Uterus (tissue), 4 donors: ENCODE results near the gene KIN. TPM values are rescaled to one million over a fixed set of nuclear protein-coding genes. Genes with fewer than 3 reads are reported as not detected.

ENCODE experiments used
- DNase-seq, 2 donors: peaks; one replicate each; pipeline ENCODE4 v3.0.0-alpha.2; 2019 to 2020
- H3K27ac ChIP-seq, 2 donors: fragments of 200-600 bp; sonication (generic); 1 replicate in 1 of 2; 2 replicates in 1 of 2; pipeline ENCODE4 v1.5.1; 2016 to 2018
- H3K27me3 ChIP-seq, 2 donors: fragments of 200-600 bp; sonication (generic); one replicate each; pipeline ENCODE4 v1.5.1; 2018 to 2019; ENCODE audit warnings: control low read depth in 1 of 2
- H3K36me3 ChIP-seq, 2 donors: fragments of 200-600 bp; sonication (generic); one replicate each; pipeline ENCODE4 v1.5.1; 2019; ENCODE audit warnings: control low read depth in 1 of 2
- H3K4me1 ChIP-seq, 2 donors: fragments of 200-600 bp; sonication (generic); one replicate each; pipeline ENCODE4 v1.5.1; 2018 to 2019; ENCODE audit warnings: control low read depth in 1 of 2
- H3K4me3 ChIP-seq, 2 donors: fragments of 200-600 bp; sonication (generic); 1 replicate in 1 of 2; 2 replicates in 1 of 2; pipeline ENCODE4 v1.5.1; 2018 to 2019; ENCODE audit warnings: mild to moderate bottlenecking in 1 of 2
- H3K9me3 ChIP-seq, 2 donors: fragments of 200-600 bp; sonication (generic); one replicate each; pipeline ENCODE4 v1.5.1; 2019; ENCODE audit warnings: control low read depth in 1 of 2
- CTCF ChIP-seq, 4 experiments: fragments of 200-600 bp in 2 of 4; fragments of 450-650 bp in 2 of 4; sonication (generic) in 2 of 4; IDR thresholded peaks; one replicate each; pipeline ENCODE4 v1.5.1; 2016 to 2019; ENCODE audit warnings: antibody characterized with exemption in 4 of 4, mild to moderate bottlenecking in 2 of 4, moderate library complexity in 1 of 4
- POLR2A ChIP-seq, 2 donors: fragments of 450-650 bp; IDR thresholded peaks; one replicate each; pipeline ENCODE4 v1.6.1; 2016; ENCODE audit warnings: antibody characterized with exemption in 2 of 2, mild to moderate bottlenecking in 1 of 2, moderate library complexity in 1 of 2
- intact Hi-C: fragments of 100-400 bp; cut with DNase I; formaldehyde crosslinking; loops from one replicate; pipeline ENCODE4 v1.15.1; 2023; ENCODE audit warnings: low total_unique reads
- total RNA-seq, 4 donors: library from RNA; depleted of rRNA in 3 of 4; stranded (reverse); fragments of >200 nt in 3 of 4; gene quantifications; one replicate each; pipeline versions ENCODE4 v1.1.0 to v1.2.4, GENCODE V29; 2014 to 2023
- donor health status: DM: yes; HTN: yes; CAD: no.

The KIN gene, protein sequence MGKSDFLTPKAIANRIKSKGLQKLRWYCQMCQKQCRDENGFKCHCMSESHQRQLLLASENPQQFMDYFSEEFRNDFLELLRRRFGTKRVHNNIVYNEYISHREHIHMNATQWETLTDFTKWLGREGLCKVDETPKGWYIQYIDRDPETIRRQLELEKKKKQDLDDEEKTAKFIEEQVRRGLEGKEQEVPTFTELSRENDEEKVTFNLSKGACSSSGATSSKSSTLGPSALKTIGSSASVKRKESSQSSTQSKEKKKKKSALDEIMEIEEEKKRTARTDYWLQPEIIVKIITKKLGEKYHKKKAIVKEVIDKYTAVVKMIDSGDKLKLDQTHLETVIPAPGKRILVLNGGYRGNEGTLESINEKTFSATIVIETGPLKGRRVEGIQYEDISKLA
- total RNA-seq: 10 to 100 TPM in 3 of 4 donors, 1 to 10 TPM in 1; 7.4 to 72.0 (median 14.5) TPM

DNA sequence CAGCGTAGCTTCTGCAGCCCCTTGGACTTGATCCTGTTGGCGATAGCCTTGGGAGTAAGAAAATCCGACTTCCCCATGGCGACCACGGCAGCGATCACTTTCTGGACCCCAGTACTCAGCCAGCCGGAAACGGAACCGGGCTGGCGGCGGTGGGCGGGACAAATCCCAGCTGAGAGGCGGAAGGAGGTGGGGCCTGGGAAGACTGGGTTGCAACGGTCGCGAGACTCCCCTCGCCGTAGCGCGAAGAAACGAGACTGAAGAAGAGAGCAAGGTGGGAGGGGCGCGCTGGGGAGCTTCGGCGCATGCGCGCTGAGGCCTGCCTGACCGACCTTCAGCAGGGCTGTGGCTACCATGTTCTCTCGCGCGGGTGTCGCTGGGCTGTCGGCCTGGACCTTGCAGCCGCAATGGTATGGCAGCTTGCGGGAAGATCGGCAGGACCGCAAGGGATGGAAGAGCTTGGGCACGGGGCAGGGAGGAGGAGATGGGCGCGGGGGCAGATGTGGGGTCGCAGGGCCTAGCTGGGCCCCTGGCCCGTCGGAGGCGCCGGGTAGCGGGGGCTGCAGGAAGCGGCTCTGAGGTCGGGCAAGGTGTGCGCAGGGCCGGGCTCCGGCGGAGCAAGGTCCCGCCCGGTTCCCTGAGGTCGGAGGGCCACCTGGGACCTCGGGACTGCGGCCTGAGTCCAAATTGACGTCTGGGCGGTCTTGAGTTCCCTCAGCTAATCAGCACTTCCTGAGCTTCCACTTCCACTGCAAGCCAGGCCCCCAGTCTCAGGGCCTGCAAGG lies at the start of gene KIN, which contains the start of gene ATP5F1C:
Gene KIN (minus strand): TSS at position 137 of the 782 bp plus-strand sequence. CDS start 60 bp downstream, at position 77.
Gene ATP5F1C (plus strand): TSS at position 321 of the 782 bp plus-strand sequence. CDS start 31 bp downstream, at position 352.
- Histone ChIP-seq H3K9me3 (no peaks in the 10 kb centered on the region), H3K27me3 (no peaks in the 10 kb centered on the region), H3K4me3 (peak within 1 kb of the TSS; percentile 83 to 85), H3K4me1 (peaks cover 0 to 6% of the 10 kb centered on the region in 2 donors), H3K36me3 (no peaks in the 10 kb centered on the region), H3K27ac (peak within 1 kb of the TSS; percentile 81 to 84)
- intact Hi-C loops: no loop called here
- DNase-seq: peak; percentile 98
- peak; percentile 43 to 74 for TF ChIP-seq POLR2A (IDR thresholded peaks at IDR 0.05)
- no peak for TF ChIP-seq CTCF (IDR thresholded peaks at IDR 0.05)

DNA sequence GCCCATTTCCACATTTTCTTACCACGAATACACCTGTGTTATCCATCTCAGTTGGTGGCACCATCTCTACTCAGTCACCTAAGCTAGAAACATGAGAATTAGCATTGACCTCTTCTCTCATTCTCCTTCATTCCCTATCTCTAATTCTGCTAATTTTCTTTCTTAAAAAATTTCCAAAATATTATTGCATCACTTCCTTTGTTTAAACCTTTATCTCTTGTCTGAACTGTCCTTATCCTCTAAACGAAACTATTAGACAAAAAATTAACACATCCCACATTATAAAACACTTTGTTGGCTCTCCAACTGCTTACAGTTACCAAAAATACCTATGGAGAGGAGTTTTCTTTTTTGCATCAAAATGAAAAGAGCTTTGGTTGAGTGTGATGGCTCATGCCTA lies 48.8 kb upstream of the KIN start:
- Histone ChIP-seq H3K4me1 (no peaks in the 10 kb centered on the region), H3K4me3 (no peak overlapping the region), H3K9me3 (no peaks in the 10 kb centered on the region), H3K36me3 (no peaks in the 10 kb centered on the region), H3K27me3 (no peaks in the 10 kb centered on the region), H3K27ac (no peak overlapping the region)
- intact Hi-C loops: no loop called here
- DNase-seq: no peak
- no peak for TF ChIP-seq CTCF (IDR thresholded peaks at IDR 0.05)
- TF ChIP-seq POLR2A (IDR thresholded peaks at IDR 0.05): no peak

DNA sequence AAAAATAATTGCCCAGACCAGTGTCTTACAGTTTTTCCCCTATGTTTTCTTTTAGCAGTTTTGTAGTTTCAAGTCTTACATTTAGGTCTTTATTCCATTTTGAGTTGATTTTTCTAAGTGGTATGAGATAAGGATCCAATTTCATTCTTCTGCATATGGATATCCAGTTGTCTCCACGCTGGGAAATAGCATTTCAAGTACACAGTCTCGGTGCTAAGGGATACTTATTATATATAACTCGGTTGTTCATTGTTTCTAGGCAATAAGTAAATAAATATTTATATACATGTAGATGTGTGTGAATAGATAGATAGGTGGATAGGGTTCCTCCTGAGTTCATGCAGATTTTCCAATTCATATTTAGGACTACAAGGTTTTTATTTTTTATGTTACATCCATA lies 46.5 kb upstream of the KIN start:
- Histone ChIP-seq H3K4me3 (no peak overlapping the region), H3K36me3 (no peaks in the 10 kb centered on the region), H3K4me1 (no peaks in the 10 kb centered on the region), H3K27ac (no peak overlapping the region), H3K9me3 (no peaks in the 10 kb centered on the region), H3K27me3 (no peaks in the 10 kb centered on the region)
- no peak for TF ChIP-seq POLR2A (IDR thresholded peaks at IDR 0.05)
- TF ChIP-seq CTCF (IDR thresholded peaks at IDR 0.05): no peak
- intact Hi-C loops: no loop called here
- no peak for DNase-seq

DNA sequence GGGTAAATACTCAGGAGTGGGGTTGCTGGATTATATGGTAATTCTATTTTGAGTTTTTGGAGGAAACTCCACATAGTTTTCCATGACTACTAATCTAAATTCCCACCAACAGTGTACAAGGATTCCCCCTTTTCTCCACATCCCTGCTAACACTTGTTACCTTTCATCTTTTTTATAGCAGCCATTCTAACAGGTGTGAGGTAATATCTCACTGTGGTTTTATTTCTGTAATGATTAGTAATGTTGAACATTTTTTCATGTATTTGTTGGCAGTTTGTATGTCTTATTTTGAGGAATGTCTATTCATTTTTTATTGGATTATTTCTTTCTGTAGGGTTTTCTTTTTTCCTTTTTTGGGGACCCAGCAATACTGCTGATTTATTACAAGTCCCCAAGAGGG lies 45.4 kb upstream of the KIN start:
- Histone ChIP-seq H3K27ac (no peak overlapping the region), H3K4me3 (no peak overlapping the region), H3K4me1 (no peaks in the 10 kb centered on the region), H3K9me3 (no peaks in the 10 kb centered on the region), H3K27me3 (no peaks in the 10 kb centered on the region), H3K36me3 (no peaks in the 10 kb centered on the region)
- intact Hi-C loops: no loop called here
- no peak for DNase-seq
- TF ChIP-seq POLR2A (IDR thresholded peaks at IDR 0.05) (no peak), CTCF (IDR thresholded peaks at IDR 0.05) (no peak)

- Histone ChIP-seq H3K27me3 (no peaks in the 10 kb centered on the region), H3K4me1 (no peaks in the 10 kb centered on the region), H3K9me3 (no peaks in the 10 kb centered on the region), H3K27ac (no peak overlapping the region), H3K4me3 (no peak overlapping the region), H3K36me3 (no peaks in the 10 kb centered on the region)
- intact Hi-C loops: no loop called here
- TF ChIP-seq CTCF (IDR thresholded peaks at IDR 0.05) (no peak), POLR2A (IDR thresholded peaks at IDR 0.05) (no peak)
- DNase-seq: no peak
Measured at GRCh38 chr10:7832060-7832459, 44.3 kb upstream of the KIN start.
